Measurements from ENCODE around the gene CARD10.

DNA sequence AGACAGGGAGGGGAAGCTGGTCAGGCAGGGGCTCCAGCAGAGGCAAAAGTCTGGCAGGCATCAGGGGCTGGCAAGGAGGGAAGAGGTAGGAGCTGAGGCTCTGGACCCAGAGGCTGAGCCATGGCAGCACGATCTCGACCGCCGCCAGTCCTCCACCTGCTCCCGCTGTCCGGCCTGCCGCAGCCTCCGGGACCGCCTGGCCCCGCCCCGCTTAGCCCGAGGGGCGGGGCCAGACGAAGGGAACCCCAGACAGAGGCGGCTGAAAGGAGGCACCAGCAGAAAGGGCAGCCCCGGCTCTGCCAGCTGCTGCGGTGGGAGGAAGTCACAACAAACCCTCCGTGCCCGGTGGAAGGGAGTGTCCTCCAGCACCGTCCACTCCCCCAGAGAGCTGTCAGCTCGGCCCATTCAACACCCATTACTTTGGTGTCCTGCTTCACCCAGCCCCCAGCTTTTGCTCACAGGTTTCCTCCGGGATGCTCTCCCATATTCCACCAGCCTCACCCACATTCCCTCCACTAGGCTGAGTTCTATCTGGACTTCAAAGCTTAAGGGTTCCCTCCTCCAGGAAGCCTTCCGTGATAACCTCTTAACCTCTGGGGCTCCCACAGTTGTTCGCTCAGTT, 32.9 kb downstream of the CARD10 start, which contains the start of gene MFNG:
- TF ChIP-seq, protein P1, sequence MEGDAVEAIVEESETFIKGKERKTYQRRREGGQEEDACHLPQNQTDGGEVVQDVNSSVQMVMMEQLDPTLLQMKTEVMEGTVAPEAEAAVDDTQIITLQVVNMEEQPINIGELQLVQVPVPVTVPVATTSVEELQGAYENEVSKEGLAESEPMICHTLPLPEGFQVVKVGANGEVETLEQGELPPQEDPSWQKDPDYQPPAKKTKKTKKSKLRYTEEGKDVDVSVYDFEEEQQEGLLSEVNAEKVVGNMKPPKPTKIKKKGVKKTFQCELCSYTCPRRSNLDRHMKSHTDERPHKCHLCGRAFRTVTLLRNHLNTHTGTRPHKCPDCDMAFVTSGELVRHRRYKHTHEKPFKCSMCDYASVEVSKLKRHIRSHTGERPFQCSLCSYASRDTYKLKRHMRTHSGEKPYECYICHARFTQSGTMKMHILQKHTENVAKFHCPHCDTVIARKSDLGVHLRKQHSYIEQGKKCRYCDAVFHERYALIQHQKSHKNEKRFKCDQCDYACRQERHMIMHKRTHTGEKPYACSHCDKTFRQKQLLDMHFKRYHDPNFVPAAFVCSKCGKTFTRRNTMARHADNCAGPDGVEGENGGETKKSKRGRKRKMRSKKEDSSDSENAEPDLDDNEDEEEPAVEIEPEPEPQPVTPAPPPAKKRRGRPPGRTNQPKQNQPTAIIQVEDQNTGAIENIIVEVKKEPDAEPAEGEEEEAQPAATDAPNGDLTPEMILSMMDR (IDR thresholded peaks at IDR 0.05; ENCODE audit: low read depth, low read length, missing input control), result no peak
- TF ChIP-seq ATF3 (IDR thresholded peaks at IDR 0.05) (no peak), TAF1 (conservative IDR thresholded peaks at IDR 0.05) (no peak), YY1 (IDR thresholded peaks at IDR 0.05) (no peak), ZBTB33 (IDR thresholded peaks at IDR 0.05) (no peak), SP1 (IDR thresholded peaks at IDR 0.05) (no peak), RAD21 (IDR thresholded peaks at IDR 0.05) (peak in 1 of 2 donors; percentile 11), JUND (IDR thresholded peaks at IDR 0.05) (no peak), RXRA (IDR thresholded peaks at IDR 0.05) (no peak), HNF4A (conservative IDR thresholded peaks at IDR 0.05) (no peak), REST (IDR thresholded peaks at IDR 0.05) (no peak)
- TF ChIP-seq, protein P2, sequence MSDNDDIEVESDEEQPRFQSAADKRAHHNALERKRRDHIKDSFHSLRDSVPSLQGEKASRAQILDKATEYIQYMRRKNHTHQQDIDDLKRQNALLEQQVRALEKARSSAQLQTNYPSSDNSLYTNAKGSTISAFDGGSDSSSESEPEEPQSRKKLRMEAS (IDR thresholded peaks at IDR 0.05), result no peak

Measured in liver (tissue), 3 donors.